HEK293T (cell line): Measurements from ENCODE around the gene WNT3A.

Experiments used
- CTCF ChIA-PET: fragments of 350-600 bp; formaldehyde crosslinking; extraction: SDS; loops from one replicate; lab custom pipeline; 2021; ENCODE audit warnings: antibody characterized with exemption, inconsistent platforms; lab: Yijun Ruan, JAX
- POLR2A ChIA-PET: fragments of 350-600 bp; formaldehyde crosslinking; extraction: SDS; loops from one replicate; lab custom pipeline; 2020; ENCODE audit warnings: antibody characterized with exemption, inconsistent platforms; lab: Yijun Ruan, JAX
- DNase-seq: peaks from one replicate; pipeline ENCODE4 v3.0.0; 2012; ENCODE audit warnings: mixed read lengths; ENCODE audit errors: extremely low spot score
- ARNT ChIP-seq: fragments of 450-650 bp; IDR thresholded peaks from 2 replicates; pipeline ENCODE4 v1.6.1; 2017; ENCODE audit warnings: mild to moderate bottlenecking
- BHLHE40 ChIP-seq: fragments of 450-650 bp; IDR thresholded peaks from 2 replicates; pipeline ENCODE4 v1.6.1; 2016; ENCODE audit warnings: mild to moderate bottlenecking, moderate library complexity, borderline replicate concordance
- CTBP1 ChIP-seq: fragments of 450-650 bp; IDR thresholded peaks from 2 replicates; pipeline ENCODE4 v1.6.1; 2016; ENCODE audit warnings: borderline replicate concordance
- ELF4 ChIP-seq: fragments of 450-650 bp; IDR thresholded peaks from 2 replicates; pipeline ENCODE4 v1.6.1; 2017; ENCODE audit warnings: antibody characterized with exemption
- FOXA1 ChIP-seq: fragments of 450-650 bp; IDR thresholded peaks from 2 replicates; pipeline ENCODE4 v1.6.1; 2016; ENCODE audit warnings: mild to moderate bottlenecking
- FOXK2 ChIP-seq: fragments of 450-650 bp; IDR thresholded peaks from 2 replicates; pipeline ENCODE4 v1.6.1; 2016; ENCODE audit warnings: mild to moderate bottlenecking
- FOXM1 ChIP-seq: fragments of 450-650 bp; IDR thresholded peaks from 2 replicates; pipeline ENCODE4 v1.6.1; 2017; ENCODE audit warnings: mild to moderate bottlenecking, borderline replicate concordance
- HDGF ChIP-seq: fragments of 450-650 bp; IDR thresholded peaks from 2 replicates; pipeline ENCODE4 v1.6.1; 2017; ENCODE audit warnings: antibody characterized with exemption, borderline replicate concordance
- L3MBTL2 ChIP-seq: fragments of 450-650 bp; conservative IDR thresholded peaks from 2 replicates; pipeline ENCODE4 v1.6.1; 2016; ENCODE audit warnings: mild to moderate bottlenecking
- LEF1 ChIP-seq: fragments of 450-650 bp; IDR thresholded peaks from 2 replicates; pipeline ENCODE4 v1.6.1; 2017; ENCODE audit warnings: mild to moderate bottlenecking, borderline replicate concordance
- NFRKB ChIP-seq: fragments of 450-650 bp; IDR thresholded peaks from 2 replicates; pipeline ENCODE4 v1.6.1; 2016; ENCODE audit warnings: mild to moderate bottlenecking, moderate library complexity
- PKNOX1 ChIP-seq: fragments of 450-650 bp; IDR thresholded peaks from 2 replicates; pipeline ENCODE4 v1.6.1; 2016
- SP1 ChIP-seq: fragments of 450-650 bp; IDR thresholded peaks from 2 replicates; pipeline ENCODE4 v1.6.1; 2017
- SUZ12 ChIP-seq: fragments of 450-650 bp; IDR thresholded peaks from 2 replicates; pipeline ENCODE4 v1.6.1; 2016; ENCODE audit warnings: mild to moderate bottlenecking
- TARDBP ChIP-seq: fragments of 450-650 bp; IDR thresholded peaks from 2 replicates; pipeline ENCODE4 v1.6.1; 2016
- ZNF384 ChIP-seq: fragments of 450-650 bp; IDR thresholded peaks from 2 replicates; pipeline ENCODE4 v1.6.1; 2016

WNT3A gene

GRCh38 chr1:228044961-228045360 lies 38.2 kb downstream of the WNT3A start:
- CTCF ChIA-PET: no interaction called here
- no peak for DNase-seq
- TF ChIP-seq BHLHE40 (no peak), FOXK2 (no peak), NFRKB (no peak), FOXA1 (no peak), ELF4 (no peak), TARDBP (no peak), LEF1 (no peak), PKNOX1 (no peak)
- POLR2A ChIA-PET: no interaction called here

GRCh38 chr1:228045405-228045804 lies 38.6 kb downstream of the WNT3A start:
- ChIA-PET POLR2A (no interaction called here), CTCF (no interaction called here)
- DNase-seq: no peak
- no peak for TF ChIP-seq NFRKB

- TF ChIP-seq FOXM1 (no peak), SUZ12 (no peak), ELF4 (no peak), FOXK2 (no peak), ARNT (no peak), TARDBP (no peak), LEF1 (no peak), PKNOX1 (no peak), L3MBTL2 (no peak), ZNF384 (no peak), FOXA1 (no peak), BHLHE40 (no peak)
- ChIA-PET POLR2A (no interaction called here), CTCF (no interaction called here)
- DNase-seq: no peak
Observed at GRCh38 chr1:228045871-228046270, 39.1 kb downstream of the WNT3A start.

- CTCF ChIA-PET: no interaction called here
Observed at GRCh38 chr1:228046421-228047182, 39.8 kb downstream of the WNT3A start.

GRCh38 chr1:228047183-228047466 lies 40.3 kb downstream of the WNT3A start:
- ChIA-PET POLR2A (no interaction called here), CTCF (no interaction called here)
- DNase-seq: no peak
- TF ChIP-seq ELF4: no peak
- no peak for TF ChIP-seq FOXA1
- no peak for TF ChIP-seq HDGF
- TF ChIP-seq ZNF384: no peak
- TF ChIP-seq FOXM1: no peak
- no peak for TF ChIP-seq CTBP1
- TF ChIP-seq BHLHE40: no peak
- no peak for TF ChIP-seq PKNOX1

More at GRCh38 chr1:228046421-228047182, 39.8 kb downstream of the WNT3A start:
- no peak for TF ChIP-seq FOXA1
- TF ChIP-seq LEF1: no peak
- no peak for TF ChIP-seq SP1
- no peak for TF ChIP-seq SUZ12
- no peak for TF ChIP-seq FOXM1
- TF ChIP-seq FOXK2: no peak
- 0 out of 2 replicates have a peak, but pooled peaks have one; percentile 7 for TF ChIP-seq CTBP1
- no peak for TF ChIP-seq PKNOX1
- TF ChIP-seq ZNF384: no peak
- no peak; the same call in 1 of the 2 replicates for TF ChIP-seq NFRKB
- TF ChIP-seq TARDBP: peak; percentile 54; the same call in 1 of the 2 replicates
- no peak for TF ChIP-seq HDGF
- 0 out of 2 replicates have a peak, but pooled peaks have one; percentile 6 for TF ChIP-seq L3MBTL2
- POLR2A ChIA-PET: no interaction called here
- DNase-seq: no peak

GRCh38 chr1:228048120-228048519 lies 41.3 kb downstream of the WNT3A start:
- POLR2A ChIA-PET: interaction anchor here (1.1 kb wide), 1 partner anchor 34 kb away, joined by 3 read pairs; the partner anchor contains the start of gene ARF1
- CTCF ChIA-PET: no interaction called here
- no peak for TF ChIP-seq ARNT
- TF ChIP-seq FOXK2: no peak
- no peak for TF ChIP-seq SUZ12
- TF ChIP-seq TARDBP: no peak
- TF ChIP-seq ZNF384: no peak
- no peak for TF ChIP-seq HDGF
- no peak for TF ChIP-seq L3MBTL2
- TF ChIP-seq PKNOX1: no peak
- TF ChIP-seq ELF4: no peak
- TF ChIP-seq FOXA1: no peak
- no peak for TF ChIP-seq FOXM1
- TF ChIP-seq BHLHE40: no peak
- TF ChIP-seq LEF1: no peak
- TF ChIP-seq SP1: no peak
- no peak for TF ChIP-seq CTBP1
- no peak for TF ChIP-seq NFRKB

More at GRCh38 chr1:228048120-228048519, 41.3 kb downstream of the WNT3A start:
- no peak for DNase-seq
